Natural killer cell treated with Interleukin-12 subunit alpha and Interleukin-12 subunit beta and Interleukin-15 and Interleukin-18, amount 100 ng/mL, for 72 hours (primary cell): ENCODE measurements around the gene CACTIN. TPM values are rescaled to one million over a fixed set of nuclear protein-coding genes. Genes with fewer than 3 reads are reported as not detected.
"Not testable (repeated sequence)": the region's sequence is repeated elsewhere in the genome, so short reads cannot be mapped to it uniquely, and the experiment has no call there.

Experiments
- ATAC-seq, 2 donors: fragments of 150-1000 bp; cut with Tn5 transposase in 1 of 2; sonication (Bioruptor Pico), chemical (Tn5 transposase) in 1 of 2; 2 replicates each; pipeline ENCODE4 v1.10.0; 2021
- DNase-seq: peaks from one replicate; pipeline ENCODE4 v3.0.0; 2022; ENCODE audit warnings: low spot score
- H3K27ac Mint-ChIP-seq, 2 donors: 1 replicate in 1 of 2; 2 replicates in 1 of 2; pipeline ENCODE4 v1.8.0; 2022; ENCODE audit warnings: mixed read lengths in 2 of 2, mild to moderate bottlenecking in 1 of 2, moderate library complexity in 1 of 2
- H3K27me3 Mint-ChIP-seq, 2 donors: 1 replicate in 1 of 2; 2 replicates in 1 of 2; pipeline ENCODE4 v1.8.0; 2022; ENCODE audit warnings: mixed read lengths in 2 of 2
- H3K36me3 Mint-ChIP-seq: one replicate; pipeline ENCODE4 v1.8.0; 2022; ENCODE audit warnings: mixed read lengths
- H3K4me1 Mint-ChIP-seq, 2 donors: 1 replicate in 1 of 2; 2 replicates in 1 of 2; pipeline ENCODE4 v1.8.0; 2022; ENCODE audit warnings: low read depth in 2 of 2, mixed read lengths in 2 of 2, mild to moderate bottlenecking in 1 of 2
- H3K4me3 Mint-ChIP-seq: one replicate; pipeline ENCODE4 v1.8.0; 2022; ENCODE audit warnings: mixed read lengths
- H3K9me3 Mint-ChIP-seq: 2 replicates; pipeline ENCODE4 v1.8.0; 2022; ENCODE audit warnings: mixed read lengths
- total RNA-seq, 2 donors: library from RNA; stranded (reverse); gene quantifications; one replicate each; pipeline ENCODE4 v1.2.3, GENCODE V29; 2022

Gene CACTIN
- total RNA-seq, 2 donors from 2014 or later, result 28.9 to 44.7 TPM

DNA sequence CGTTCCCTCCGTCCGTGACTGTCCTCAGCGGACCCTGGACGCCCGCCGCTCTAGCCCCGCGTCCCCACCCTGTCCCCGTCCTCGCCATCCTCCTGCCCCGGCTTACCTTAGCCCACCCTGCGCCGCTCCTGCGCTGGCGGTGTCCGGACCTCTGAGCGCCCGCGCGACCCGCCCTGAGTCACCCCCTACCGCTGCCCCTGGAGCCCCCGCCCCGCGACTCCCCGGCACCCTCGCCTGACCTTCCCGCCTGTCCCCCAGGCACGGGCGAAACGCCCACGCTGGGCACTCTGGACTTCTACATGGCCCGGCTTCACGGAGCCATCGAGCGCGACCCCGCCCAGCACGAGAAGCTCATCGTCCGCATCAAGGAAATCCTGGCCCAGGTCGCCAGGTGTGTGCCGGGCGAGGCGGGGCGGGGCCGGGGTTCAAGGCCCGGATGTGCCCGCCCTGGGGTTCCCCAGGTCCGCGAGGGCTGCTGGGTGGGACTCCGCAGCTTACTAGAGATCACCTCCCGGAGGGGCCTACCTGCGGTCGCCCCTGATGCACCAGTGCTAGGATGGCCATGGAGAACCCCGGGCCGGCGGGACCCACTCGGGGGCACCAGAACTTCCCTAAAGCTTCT lies 48.8 kb downstream of the CACTIN start:
- H3K27ac Mint-ChIP-seq, result no peak overlapping the region
- H3K9me3 Mint-ChIP-seq, result no peaks in the 10 kb centered on the region
- no peak overlapping the region for H3K4me3 Mint-ChIP-seq
- H3K36me3 Mint-ChIP-seq, result no peaks in the 10 kb centered on the region
- DNase-seq, result no peak
- no peaks in the 10 kb centered on the region for H3K27me3 Mint-ChIP-seq
- ATAC-seq, result no peak
- H3K4me1 Mint-ChIP-seq, result peaks cover 0 to 9% of the 10 kb centered on the region in 2 donors

DNA sequence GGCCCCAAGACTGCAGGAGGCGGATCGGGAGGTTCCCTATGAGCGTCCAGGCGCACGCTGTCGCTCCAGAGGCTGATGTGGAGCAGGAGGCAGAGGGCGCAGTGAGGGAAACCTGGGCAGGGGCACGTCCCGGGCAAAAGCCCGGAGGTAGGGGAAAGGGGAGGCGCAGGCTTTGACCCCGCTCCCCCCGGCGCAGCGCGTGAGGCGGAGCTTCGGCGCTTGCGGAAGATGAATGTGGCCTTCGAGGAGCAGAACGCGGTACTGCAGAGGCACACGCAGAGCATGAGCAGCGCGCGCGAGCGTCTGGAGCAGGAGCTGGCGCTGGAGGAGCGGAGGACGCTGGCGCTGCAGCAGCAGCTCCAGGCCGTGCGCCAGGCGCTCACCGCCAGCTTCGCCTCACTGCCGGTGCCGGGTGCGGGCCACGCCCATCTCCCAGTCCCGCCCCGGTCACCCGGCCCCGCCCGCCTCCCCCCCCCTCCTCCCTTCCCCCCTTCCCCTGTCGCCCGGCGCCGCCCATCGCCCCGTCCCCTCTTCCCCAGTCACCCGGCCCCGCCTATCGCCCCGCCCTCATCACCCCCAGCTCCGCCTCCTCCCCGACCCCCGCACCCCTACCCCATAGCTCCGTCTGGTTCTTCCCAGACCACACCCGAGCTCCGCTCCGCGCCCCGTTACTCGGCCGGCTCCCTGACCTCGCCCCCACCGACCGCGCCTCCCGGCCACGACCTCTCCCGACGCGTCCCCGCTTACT lies 49.7 kb downstream of the CACTIN start:
- no peak overlapping the region for H3K27ac Mint-ChIP-seq
- H3K4me3 Mint-ChIP-seq, result no peak overlapping the region
- H3K27me3 Mint-ChIP-seq, result no peaks in the 10 kb centered on the region

DNA sequence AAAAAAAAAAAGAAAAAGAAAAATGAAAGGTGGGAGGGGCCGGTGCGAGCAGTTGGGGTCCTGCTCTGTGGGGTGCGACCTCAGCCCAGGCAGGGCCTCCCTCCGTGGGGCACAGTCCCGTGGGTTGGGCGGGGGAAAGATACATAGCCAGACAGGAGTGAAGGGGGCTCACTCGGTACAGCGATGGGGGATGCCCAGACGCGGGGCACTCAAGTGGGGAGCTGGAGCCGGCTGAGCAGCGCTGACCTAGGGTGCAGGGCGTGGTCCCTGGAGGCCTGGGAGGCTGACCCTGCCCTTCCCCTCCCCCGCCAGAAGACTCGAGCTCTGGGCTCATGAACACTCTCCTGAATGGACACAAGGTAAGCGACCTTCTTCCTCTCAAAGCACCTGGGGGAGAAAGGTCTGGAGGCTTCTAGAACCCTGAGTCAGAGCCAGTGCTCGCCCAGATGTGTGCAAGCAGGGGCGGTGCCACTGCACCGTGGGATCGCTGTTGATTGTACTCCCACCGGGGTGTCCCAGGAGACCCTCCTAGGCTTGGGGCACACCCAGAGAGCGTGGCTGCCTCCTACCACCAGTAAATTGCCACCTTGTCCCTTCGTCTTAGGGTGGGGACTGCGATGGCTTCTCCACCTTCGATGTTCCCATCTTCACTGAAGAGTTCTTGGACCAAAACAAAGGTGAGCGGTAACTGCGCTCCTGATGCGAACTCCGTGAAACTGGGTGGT lies 50.5 kb downstream of the CACTIN start:
- no peak overlapping the region for H3K4me3 Mint-ChIP-seq
- H3K27me3 Mint-ChIP-seq, result no peaks in the 10 kb centered on the region
- no peak for DNase-seq
- H3K9me3 Mint-ChIP-seq, result no peaks in the 10 kb centered on the region
- peaks cover 8 to 18% of the 10 kb centered on the region in 2 donors for H3K4me1 Mint-ChIP-seq
- H3K36me3 Mint-ChIP-seq, result no peaks in the 10 kb centered on the region
- ATAC-seq, result no peak
- no peak overlapping the region for H3K27ac Mint-ChIP-seq

More for the DNA sequence above, 49.7 kb downstream of the CACTIN start:
- H3K9me3 Mint-ChIP-seq, result no peaks in the 10 kb centered on the region
- peaks cover 4 to 15% of the 10 kb centered on the region in 2 donors for H3K4me1 Mint-ChIP-seq
- no peak for DNase-seq
- H3K36me3 Mint-ChIP-seq, result no peaks in the 10 kb centered on the region
- no peak for ATAC-seq

DNA sequence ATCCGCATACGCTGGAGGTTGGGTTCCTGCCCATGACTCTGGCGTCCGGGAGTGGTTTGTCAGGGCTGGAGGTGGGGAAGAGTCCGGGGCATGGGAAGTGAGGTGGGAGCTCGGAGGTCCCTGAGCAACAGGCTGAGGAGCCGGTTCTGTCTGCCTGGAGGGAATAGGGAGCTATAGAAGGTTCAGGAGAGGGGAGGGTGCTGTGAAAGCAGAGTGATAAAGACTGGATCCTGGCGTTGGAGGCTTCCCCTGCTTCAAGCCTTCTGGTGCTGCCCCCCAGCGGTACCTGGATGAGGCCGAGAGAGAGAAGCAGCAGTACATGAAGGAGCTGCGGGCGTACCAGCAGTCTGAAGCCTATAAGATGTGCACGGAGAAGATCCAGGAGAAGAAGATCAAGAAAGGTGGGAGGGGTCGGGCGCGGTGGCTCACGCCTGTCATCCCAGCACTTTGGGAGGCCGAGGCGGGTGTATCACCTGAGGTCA lies 51.3 kb downstream of the CACTIN start:
- Mint-ChIP-seq H3K27me3 (no peaks in the 10 kb centered on the region), H3K4me1 (peaks cover 8 to 18% of the 10 kb centered on the region in 2 donors), H3K9me3 (no peaks in the 10 kb centered on the region), H3K27ac (no peak overlapping the region), H3K4me3 (no peak overlapping the region), H3K36me3 (no peaks in the 10 kb centered on the region)
- DNase-seq, result no peak
- no peak for ATAC-seq

DNA sequence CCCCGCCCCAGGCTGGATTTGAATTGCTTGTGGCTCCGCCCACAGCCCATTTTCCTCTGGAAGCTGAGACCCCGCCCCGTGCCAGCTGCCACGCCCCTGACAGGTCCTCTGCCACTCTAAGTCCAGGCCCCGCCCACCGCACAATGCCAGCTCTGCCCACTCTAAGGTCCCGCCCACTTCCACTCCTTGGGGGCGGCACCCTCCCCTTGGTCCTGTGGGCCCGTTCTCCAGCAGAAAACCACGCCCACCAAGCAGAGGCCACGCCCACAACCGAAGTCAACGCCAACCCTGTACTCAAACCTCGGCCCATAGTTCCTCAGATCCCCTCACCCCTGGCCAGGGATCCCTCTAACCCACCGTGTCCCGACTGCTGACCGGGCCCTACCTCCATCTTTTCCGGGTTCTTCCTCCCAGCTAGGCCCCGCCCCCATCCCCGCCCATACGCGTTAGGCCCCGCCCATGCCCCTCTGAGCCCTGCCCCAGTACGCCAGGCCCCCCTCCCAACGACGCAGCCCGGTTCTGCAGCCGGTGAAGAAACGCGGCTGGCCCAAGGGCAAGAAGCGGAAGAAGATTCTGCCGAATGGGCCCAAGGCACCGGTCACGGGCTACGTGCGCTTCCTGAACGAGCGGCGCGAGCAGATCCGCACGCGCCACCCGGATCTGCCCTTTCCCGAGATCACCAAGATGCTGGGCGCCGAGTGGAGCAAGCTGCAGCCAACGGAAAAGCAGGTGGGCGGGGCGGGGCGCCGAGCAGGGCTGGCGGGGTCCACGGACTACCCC lies 52.5 kb downstream of the CACTIN start:
- H3K9me3 Mint-ChIP-seq, result no peaks in the 10 kb centered on the region
- ATAC-seq (peak; percentile 55 to 64), DNase-seq (peak; percentile 88)
- H3K4me1 Mint-ChIP-seq, result peaks cover 8 to 18% of the 10 kb centered on the region in 2 donors
- H3K36me3 Mint-ChIP-seq, result no peaks in the 10 kb centered on the region
- no peaks in the 10 kb centered on the region for H3K27me3 Mint-ChIP-seq
- peak overlapping the region; percentile 81 for H3K4me3 Mint-ChIP-seq
- no peak overlapping the region for H3K27ac Mint-ChIP-seq

DNA sequence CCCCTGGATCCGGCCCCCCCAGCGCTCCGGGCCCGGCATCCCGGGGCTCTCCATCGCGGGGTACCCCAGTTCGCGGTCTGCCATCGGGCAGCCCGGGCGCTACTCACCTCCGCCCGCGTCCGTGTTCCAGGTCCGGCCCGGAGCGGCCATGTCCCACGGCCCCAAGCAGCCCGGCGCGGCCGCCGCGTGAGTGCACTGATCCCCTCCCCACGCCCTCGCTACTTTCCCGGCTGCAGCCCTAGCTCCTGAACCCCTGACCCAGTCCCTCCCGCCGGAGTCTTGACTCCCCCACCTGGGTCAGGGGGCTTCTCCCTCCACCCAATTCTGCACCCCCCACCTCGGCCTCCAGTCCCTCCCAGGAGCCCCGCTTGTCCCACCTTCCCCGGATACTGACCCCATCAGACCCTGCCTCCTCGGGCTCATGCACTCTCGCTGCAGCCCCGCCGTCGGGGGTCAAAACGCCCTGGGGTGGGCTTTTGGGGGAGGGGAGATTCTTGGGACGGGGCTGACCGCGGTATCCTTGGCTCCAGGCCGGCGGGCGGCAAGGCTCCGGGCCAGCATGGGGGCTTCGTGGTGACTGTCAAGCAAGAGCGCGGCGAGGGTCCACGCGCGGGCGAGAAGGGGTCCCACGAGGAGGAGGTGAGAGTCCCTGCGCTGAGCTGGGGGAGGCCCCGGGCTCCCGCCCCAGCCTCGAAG lies 53.3 kb downstream of the CACTIN start:
- ATAC-seq (peak; percentile 2 to 11), DNase-seq (no peak)
- no peaks in the 10 kb centered on the region for H3K27me3 Mint-ChIP-seq
- H3K4me3 Mint-ChIP-seq, result peak overlapping the region; percentile 81
- peaks cover 8 to 18% of the 10 kb centered on the region in 2 donors for H3K4me1 Mint-ChIP-seq
- no peaks in the 10 kb centered on the region for H3K9me3 Mint-ChIP-seq
- H3K36me3 Mint-ChIP-seq, result no peaks in the 10 kb centered on the region
- H3K27ac Mint-ChIP-seq, result no peak overlapping the region

DNA sequence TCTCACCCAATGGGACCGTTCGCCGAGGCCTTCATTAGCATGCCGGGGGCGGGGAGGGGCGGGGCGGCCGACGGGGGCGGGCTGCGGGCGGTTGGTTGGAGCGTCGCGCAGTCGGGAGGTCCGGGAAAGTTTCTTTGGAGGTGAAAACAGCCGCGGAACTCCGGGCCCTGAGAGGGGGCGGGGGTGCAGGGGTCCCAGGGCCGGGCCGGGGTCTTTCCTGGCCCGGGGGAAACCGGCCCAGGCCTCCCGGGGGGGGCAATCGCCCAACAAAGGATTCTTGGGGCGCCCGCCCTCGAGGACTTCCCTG lies 53.8 kb downstream of the CACTIN start, which contains the start of gene HMG20B:
TSS of gene HMG20B (plus strand) at position 90 of the 307 bp plus-strand sequence. CDS start 366 bp downstream, outside the sequence.
- ATAC-seq, result no peak
- no peaks in the 10 kb centered on the region for H3K9me3 Mint-ChIP-seq
- DNase-seq, result no peak
- peak within 1 kb of the TSS in 1 of 2 donors; percentile 35 for H3K27ac Mint-ChIP-seq
- peaks cover 8 to 18% of the 10 kb centered on the region in 2 donors for H3K4me1 Mint-ChIP-seq
- H3K27me3 Mint-ChIP-seq, result no peaks in the 10 kb centered on the region
- H3K4me3 Mint-ChIP-seq, result peak within 1 kb of the TSS; percentile 81
- no peaks in the 10 kb centered on the region for H3K36me3 Mint-ChIP-seq

DNA sequence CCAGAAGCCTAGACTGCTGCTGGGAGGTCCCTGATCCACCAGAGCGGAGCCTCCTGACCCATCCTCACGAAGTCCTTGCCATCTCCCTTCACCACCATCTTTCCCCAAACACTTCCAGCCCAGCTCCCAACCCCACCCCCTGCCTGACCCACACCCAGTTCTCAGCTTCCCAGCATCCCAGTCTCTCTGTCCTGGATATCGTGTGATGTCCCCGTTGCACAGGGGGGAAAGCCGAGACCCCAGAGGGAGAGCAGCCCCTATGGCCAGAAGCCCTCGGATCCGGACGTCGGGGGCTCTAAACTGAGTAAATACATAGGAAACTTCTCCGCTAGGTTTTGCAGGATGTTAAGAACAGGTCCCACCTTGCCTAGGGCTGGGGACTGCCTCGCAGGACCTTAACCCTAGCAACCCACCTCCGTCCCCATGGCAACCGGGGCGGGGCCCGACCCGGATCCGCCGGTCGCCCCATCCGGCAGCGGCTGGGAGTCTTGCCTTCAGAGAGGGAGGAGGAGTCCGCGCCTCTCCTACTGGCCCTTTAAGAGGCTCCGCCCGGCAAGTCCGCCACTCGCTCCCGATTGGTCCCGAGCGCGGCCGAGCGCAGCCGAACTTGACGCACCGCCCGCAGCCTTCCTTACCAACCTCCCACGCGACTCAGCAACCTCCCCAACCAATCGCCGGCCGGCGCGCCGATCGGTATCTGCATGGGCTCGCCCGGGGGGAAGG lies 54.3 kb downstream of the CACTIN start:
- H3K27ac Mint-ChIP-seq, result peak overlapping the region in 1 of 2 donors; percentile 35
- H3K4me3 Mint-ChIP-seq, result peak overlapping the region; percentile 81
- no peaks in the 10 kb centered on the region for H3K36me3 Mint-ChIP-seq

DNA sequence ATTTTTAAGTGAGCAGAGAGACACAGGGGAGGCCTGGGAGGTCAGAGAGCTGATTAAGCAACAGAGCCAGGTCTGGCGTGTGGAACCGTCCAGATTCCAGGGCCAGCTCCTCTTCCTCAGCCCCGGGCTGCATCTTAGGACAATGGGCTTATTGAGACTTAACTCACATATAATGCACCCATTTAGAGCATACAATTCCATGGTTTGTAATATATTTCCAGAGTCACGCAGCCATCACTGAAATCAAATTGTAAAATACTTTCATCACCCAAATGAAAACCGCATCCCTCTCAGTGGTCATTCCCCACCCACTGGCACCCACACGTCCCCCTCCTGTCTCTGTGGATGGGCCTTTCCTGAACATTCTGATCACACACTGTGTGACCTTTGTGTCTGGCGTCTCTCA lies 56.0 kb downstream of the CACTIN start:
- no peak overlapping the region for H3K4me3 Mint-ChIP-seq
- DNase-seq (no peak), ATAC-seq (no peak)
- H3K27ac Mint-ChIP-seq, result no peak overlapping the region
- no peaks in the 10 kb centered on the region for H3K36me3 Mint-ChIP-seq
- no peaks in the 10 kb centered on the region for H3K9me3 Mint-ChIP-seq
- H3K4me1 Mint-ChIP-seq, result peaks cover 8 to 18% of the 10 kb centered on the region in 2 donors
- no peaks in the 10 kb centered on the region for H3K27me3 Mint-ChIP-seq

More for the DNA sequence above, 54.3 kb downstream of the CACTIN start:
- peak; percentile 97 to 98 for ATAC-seq
- peak; percentile 100 for DNase-seq
- peaks cover 8 to 18% of the 10 kb centered on the region in 2 donors for H3K4me1 Mint-ChIP-seq
- H3K9me3 Mint-ChIP-seq, result no peaks in the 10 kb centered on the region
- no peaks in the 10 kb centered on the region for H3K27me3 Mint-ChIP-seq

DNA sequence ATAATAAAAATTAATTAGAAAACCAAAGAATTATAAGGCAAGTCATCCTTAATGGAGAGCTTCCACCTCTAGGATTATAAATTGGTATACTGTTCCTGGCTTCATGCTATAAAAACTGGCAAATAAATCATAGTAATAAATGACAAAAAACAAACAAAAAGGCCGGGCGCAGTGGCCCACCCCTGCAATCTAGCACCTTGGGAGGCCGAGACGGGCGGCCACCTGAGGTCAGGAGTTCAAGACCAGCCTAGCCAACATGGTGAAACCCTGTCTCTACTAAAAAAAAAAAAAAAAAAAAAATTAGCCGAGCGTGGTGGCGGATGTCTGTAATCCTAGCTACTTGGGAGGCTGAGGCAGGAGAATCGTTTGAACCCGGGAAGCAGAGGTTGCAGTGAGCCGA lies 56.5 kb downstream of the CACTIN start:
- not testable (repeated sequence) for DNase-seq, H3K27ac Mint-ChIP-seq, H3K36me3 Mint-ChIP-seq, H3K9me3 Mint-ChIP-seq, ATAC-seq, H3K4me3 Mint-ChIP-seq, H3K27me3 Mint-ChIP-seq
- peaks cover 8 to 14% of the 10 kb centered on the region in 2 donors for H3K4me1 Mint-ChIP-seq

DNA sequence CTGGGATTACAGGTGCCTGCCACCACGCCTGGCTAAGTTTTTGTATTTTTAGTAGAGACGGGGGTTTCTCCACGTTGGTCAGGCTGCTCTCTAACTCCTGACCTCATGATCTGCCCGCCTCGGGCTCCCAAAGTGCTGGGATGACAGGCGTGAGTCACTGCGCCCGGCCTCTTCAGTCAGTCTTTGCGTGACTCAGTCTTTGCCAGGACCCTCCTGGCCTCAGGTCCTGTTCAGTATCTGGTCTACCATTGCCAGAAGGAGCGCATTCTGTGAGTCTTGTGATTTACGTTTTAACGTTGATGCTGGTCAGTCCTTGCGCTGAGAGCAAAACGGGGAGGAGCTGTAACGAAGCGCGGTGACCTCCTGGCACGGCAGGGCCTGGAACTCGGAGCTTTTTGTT lies 61.5 kb downstream of the CACTIN start:
- Mint-ChIP-seq H3K36me3 (no peaks in the 10 kb centered on the region), H3K4me1 (no peaks in the 10 kb centered on the region), H3K27me3 (no peaks in the 10 kb centered on the region), H3K9me3 (no peaks in the 10 kb centered on the region), H3K27ac (no peak overlapping the region), H3K4me3 (no peak overlapping the region)
- DNase-seq (no peak), ATAC-seq (no peak)

DNA sequence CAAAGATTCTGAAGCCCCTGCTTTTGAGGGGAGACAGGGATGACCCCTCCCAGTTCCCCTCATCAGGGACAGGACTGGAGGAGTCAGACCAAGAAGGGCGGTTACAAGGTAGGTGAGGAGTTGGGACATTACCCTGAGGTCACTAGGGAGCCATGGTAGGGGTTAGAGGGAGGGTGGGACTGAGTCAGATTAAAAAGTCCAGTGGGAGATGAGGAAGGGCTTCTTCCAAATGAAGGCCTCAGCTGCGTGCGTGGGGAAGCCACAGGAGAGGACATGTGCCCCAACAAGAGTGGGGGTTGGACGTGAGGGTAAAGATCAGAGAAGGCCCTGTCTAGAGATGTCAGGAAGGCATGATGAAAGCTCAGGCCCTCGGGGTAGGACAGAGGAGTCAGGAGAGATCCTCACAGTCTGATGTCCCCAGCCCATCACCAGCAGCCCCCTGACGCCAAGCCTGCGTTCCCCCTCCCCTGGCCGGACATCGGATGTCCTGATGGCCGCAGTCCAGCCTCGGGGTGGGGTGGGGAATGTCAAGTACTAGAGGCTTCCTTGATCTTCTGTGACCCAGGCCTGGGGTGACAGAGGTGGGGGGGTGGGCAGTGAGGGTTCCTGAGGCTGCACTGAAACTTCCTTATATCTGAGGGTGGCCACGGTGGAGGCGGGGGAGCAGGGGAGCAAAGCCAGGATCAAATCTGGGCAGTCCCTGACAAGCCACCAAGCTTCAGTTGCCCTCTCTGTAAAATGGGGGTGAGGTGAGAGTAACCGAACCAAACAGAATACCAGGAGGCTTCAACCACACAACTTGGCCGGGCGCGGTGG lies 62.7 kb downstream of the CACTIN start:
- no peaks in the 10 kb centered on the region for H3K36me3 Mint-ChIP-seq
- H3K27ac Mint-ChIP-seq, result no peak overlapping the region
- H3K4me1 Mint-ChIP-seq, result peaks cover 0 to 3% of the 10 kb centered on the region in 2 donors
- H3K4me3 Mint-ChIP-seq, result no peak overlapping the region
- DNase-seq (no peak), ATAC-seq (no peak)
- no peaks in the 10 kb centered on the region for H3K9me3 Mint-ChIP-seq
- no peaks in the 10 kb centered on the region for H3K27me3 Mint-ChIP-seq
